Psoas muscle (tissue), 8 donors: ENCODE results near the gene WFDC8. TPM values are rescaled to one million over a fixed set of nuclear protein-coding genes. Genes with fewer than 3 reads are reported as not detected.
"Not testable (repeated sequence)": the region's sequence is repeated elsewhere in the genome, so short reads cannot be mapped to it uniquely, and the experiment has no call there.

Experiments
- ATAC-seq, 4 donors: fragments of 200-7000 bp; cut with Tn5 transposase; one replicate each; pipeline ENCODE4 v1.9.1; 2020; ENCODE audit warnings: moderate library complexity in 3 of 4, mild to moderate bottlenecking in 2 of 4
- DNase-seq, 2 donors: peaks; one replicate each; pipeline ENCODE4 v3.0.0-alpha.2; 2020
- H3K27ac ChIP-seq: fragments of 200-600 bp; one replicate; pipeline ENCODE4 v1.8.0; 2022
- H3K27me3 ChIP-seq, 3 donors: fragments of 200-600 bp in 1 of 3; one replicate each; pipeline versions ENCODE4 v1.6.1 to v1.8.0; 2013 to 2022; ENCODE audit warnings: low read length in 2 of 3, mild to moderate bottlenecking in 2 of 3, moderate library complexity in 1 of 3; ENCODE audit not compliant: insufficient read depth in 3 of 3
- H3K36me3 ChIP-seq, 2 donors: fragments of 200-600 bp in 1 of 2; one replicate each; pipeline versions ENCODE4 v1.6.1 to v1.8.0; 2013 to 2022; ENCODE audit warnings: low read depth in 1 of 2, mild to moderate bottlenecking in 1 of 2, moderate library complexity in 1 of 2; ENCODE audit not compliant: insufficient read depth in 1 of 2
- H3K4me1 ChIP-seq: fragments of 200-600 bp; one replicate; pipeline ENCODE4 v1.8.0; 2022
- H3K4me3 ChIP-seq: fragments of 200-600 bp; one replicate; pipeline ENCODE4 v1.8.0; 2022; ENCODE audit warnings: mild to moderate bottlenecking
- H3K9me3 ChIP-seq: fragments of 200-600 bp; one replicate; pipeline ENCODE4 v1.8.0; 2022
- WGBS, 3 donors: extraction: QIAGEN DNeasy Blood & Tissue Kit; methylation state at CpG; one replicate each; pipeline versions ENCODE4 v1.1.6 to v1.1.7; 2013; 5-methylcytosine and 5-hydroxymethylcytosine counted together
- intact Hi-C, 2 donors: fragments of 100-400 bp; cut with DNase I; formaldehyde crosslinking; loops; one replicate each; pipeline versions ENCODE4 v1.11.0 to v1.14.2; 2022
- polyA plus RNA-seq, 3 donors: library from polyadenylated mRNA; stranded (reverse); fragments of 200-250 nt; gene quantifications; one replicate each; pipeline ENCODE4 v1.2.3, GENCODE V29; 2013
- total RNA-seq, 4 donors: library from RNA; stranded (reverse); fragmentation: NEBNext Ultra II Directional in 2 of 4; extraction: Animal tissue kit (Norgen Biotek cat#: 25700) in 2 of 4; gene quantifications; one replicate each; pipeline versions ENCODE4 v1.2.1 to v1.2.4, GENCODE V29; 2021 to 2023
- TF ChIP-seq, protein P1 (sequence below): fragments of 200-600 bp; IDR thresholded peaks from one replicate; pipeline ENCODE4 v1.8.0; 2022; ENCODE audit warnings: antibody characterized with exemption
- donor health status: healthy with polysubstance abuse.
- donor health status: DM: no; HTN: no; CAD: no; lungs with moderate emphysema.
- donor health status: Bipolar disorder and iron deficiency.
- donor health status: healthy.
- donor health status: DM: yes; HTN: yes; CAD: no.
- donor health status: DM: no; HTN: no; CAD: no.
- donor health status: DM: no; HTN: no; CAD: no.
- donor health status: DM: yes; HTN: yes; CAD: no.

Gene WFDC8
- total and polyA plus RNA-seq, 7 donors: not detected

- no peaks in the 10 kb centered on the region for H3K27me3 ChIP-seq
- intact Hi-C loops: no loop called here
- WGBS, 3 donors: 21 to 40% (median 38%) methylated on average over 1 of the region's 1 CpG
- H3K27ac ChIP-seq: no peak overlapping the region
- H3K4me3 ChIP-seq: no peak overlapping the region
- TF ChIP-seq, protein P1, sequence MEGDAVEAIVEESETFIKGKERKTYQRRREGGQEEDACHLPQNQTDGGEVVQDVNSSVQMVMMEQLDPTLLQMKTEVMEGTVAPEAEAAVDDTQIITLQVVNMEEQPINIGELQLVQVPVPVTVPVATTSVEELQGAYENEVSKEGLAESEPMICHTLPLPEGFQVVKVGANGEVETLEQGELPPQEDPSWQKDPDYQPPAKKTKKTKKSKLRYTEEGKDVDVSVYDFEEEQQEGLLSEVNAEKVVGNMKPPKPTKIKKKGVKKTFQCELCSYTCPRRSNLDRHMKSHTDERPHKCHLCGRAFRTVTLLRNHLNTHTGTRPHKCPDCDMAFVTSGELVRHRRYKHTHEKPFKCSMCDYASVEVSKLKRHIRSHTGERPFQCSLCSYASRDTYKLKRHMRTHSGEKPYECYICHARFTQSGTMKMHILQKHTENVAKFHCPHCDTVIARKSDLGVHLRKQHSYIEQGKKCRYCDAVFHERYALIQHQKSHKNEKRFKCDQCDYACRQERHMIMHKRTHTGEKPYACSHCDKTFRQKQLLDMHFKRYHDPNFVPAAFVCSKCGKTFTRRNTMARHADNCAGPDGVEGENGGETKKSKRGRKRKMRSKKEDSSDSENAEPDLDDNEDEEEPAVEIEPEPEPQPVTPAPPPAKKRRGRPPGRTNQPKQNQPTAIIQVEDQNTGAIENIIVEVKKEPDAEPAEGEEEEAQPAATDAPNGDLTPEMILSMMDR: no peak
- DNase-seq (no peak), ATAC-seq (no peak)
- H3K4me1 ChIP-seq: no peaks in the 10 kb centered on the region
- no peaks in the 10 kb centered on the region for H3K36me3 ChIP-seq
- no peaks in the 10 kb centered on the region for H3K9me3 ChIP-seq
Observed at GRCh38 chr20:45589725-45590124, 10.6 kb upstream of the WFDC8 start.

DNA sequence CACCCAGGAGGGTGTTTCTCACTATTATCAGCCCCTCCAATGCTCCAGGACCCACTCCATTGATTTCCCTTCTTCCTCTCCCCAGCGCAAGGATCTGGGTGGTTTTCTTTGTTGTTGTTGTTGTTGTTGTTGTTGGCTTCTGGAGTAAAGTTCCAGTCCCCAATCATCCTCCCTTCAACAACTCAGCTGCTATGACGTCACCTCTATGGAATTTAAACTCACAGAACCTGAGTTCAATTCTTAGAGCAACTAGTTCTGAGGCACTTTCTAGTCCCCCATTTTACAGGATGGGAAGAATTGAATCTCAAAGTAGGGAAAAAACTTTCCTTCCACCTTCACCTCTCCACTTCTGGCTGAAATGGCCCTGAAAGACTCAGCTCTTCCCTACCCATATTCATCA, 9.7 kb upstream of the WFDC8 start:
- ATAC-seq: no peak
- 67 to 74% (median 71%) methylated on average over 2 of the region's 2 CpGs for WGBS, 3 donors
- intact Hi-C loops: no loop called here

DNA sequence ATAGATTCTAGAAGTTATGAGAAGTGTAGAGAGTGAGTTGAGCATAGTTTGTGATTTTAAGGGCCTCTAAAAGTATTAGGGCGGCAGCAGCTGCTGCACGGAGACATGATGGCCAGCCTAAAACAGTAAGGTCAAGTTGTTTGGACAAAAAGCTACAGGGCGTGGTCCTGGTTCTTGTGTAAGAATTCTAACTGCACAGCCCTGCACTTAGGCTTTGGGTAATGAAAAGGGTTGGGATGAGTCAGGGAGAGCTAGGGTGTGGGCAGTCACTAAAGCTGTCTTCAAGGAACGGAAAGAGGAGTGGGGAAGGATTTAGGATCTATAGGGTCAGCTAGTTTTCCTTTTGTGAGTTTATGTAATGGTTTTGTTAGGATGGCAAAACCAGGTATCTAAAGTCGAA, 6.9 kb upstream of the WFDC8 start:
- H3K36me3 ChIP-seq, H3K27ac ChIP-seq, intact Hi-C loops, H3K27me3 ChIP-seq, ATAC-seq, H3K4me3 ChIP-seq, DNase-seq, H3K9me3 ChIP-seq, H3K4me1 ChIP-seq: not testable (repeated sequence)
- WGBS, 3 donors: 78 to 85% (median 82%) methylated on average over 5 of the region's 5 CpGs

More for the DNA sequence above, 9.7 kb upstream of the WFDC8 start:
- DNase-seq: no peak
- Histone ChIP-seq H3K36me3 (no peaks in the 10 kb centered on the region), H3K27ac (no peak overlapping the region), H3K4me1 (no peaks in the 10 kb centered on the region), H3K9me3 (no peaks in the 10 kb centered on the region), H3K4me3 (no peak overlapping the region), H3K27me3 (no peaks in the 10 kb centered on the region)
- TF ChIP-seq, protein P1: no peak

DNA sequence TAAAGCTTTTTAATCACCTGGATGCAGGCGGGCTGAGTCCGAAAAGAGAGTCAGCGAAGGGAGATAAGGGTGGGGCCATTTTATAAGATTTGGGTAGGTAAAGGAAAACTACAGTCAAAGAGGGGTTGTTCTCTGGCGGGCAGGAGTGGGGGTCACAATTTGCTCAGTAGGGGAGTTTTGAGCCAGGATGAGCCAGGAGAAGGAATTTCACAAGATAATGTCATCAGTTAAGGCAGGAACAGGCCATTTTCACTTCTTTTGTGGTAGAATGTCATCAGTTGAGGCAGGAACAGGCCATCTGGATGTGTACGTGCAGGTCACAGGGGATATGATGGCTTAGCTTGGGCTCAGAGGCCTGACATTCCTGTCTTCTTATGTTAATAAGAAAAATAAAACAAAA, 5.2 kb upstream of the WFDC8 start:
- ATAC-seq, H3K4me3 ChIP-seq, H3K4me1 ChIP-seq, H3K36me3 ChIP-seq, intact Hi-C loops, H3K27ac ChIP-seq, H3K27me3 ChIP-seq, DNase-seq, H3K9me3 ChIP-seq: not testable (repeated sequence)
- WGBS, 3 donors: 72 to 82% (median 73%) methylated on average over 5 of the region's 5 CpGs

DNA sequence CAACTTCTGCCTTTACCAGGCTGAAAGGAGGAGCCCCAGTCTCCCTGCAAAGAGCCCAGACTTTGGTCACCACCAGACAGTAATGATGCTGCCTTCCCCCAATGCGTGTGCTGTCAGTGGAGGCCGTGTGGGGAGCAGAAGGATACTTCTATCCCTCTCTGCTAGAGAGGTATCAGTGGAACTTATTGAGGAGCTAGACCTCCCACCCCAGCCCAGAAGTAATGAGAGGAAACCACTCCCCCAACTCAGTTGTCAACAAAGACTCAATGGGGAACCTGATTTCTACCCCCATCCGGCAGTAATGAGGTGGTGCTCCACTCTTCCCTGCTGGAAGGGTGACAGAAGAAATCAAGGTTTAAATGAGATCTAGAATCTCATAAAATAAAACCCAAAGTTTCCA, 4.4 kb upstream of the WFDC8 start:
- no peaks in the 10 kb centered on the region for H3K36me3 ChIP-seq
- WGBS, 3 donors: 34 to 51% (median 38%) methylated on average over 3 of the region's 3 CpGs
- ATAC-seq: no peak
- DNase-seq: no peak
- no peaks in the 10 kb centered on the region for H3K27me3 ChIP-seq
- no peaks in the 10 kb centered on the region for H3K9me3 ChIP-seq
- no peak overlapping the region for H3K27ac ChIP-seq
- intact Hi-C loops: no loop called here
- H3K4me3 ChIP-seq: no peak overlapping the region
- H3K4me1 ChIP-seq: no peaks in the 10 kb centered on the region
- TF ChIP-seq, protein P1: no peak

GRCh38 chr20:45581702-45582101, 2.6 kb upstream of the WFDC8 start:
- Histone ChIP-seq H3K36me3 (no peaks in the 10 kb centered on the region), H3K27me3 (no peaks in the 10 kb centered on the region), H3K27ac (no peak overlapping the region), H3K9me3 (no peaks in the 10 kb centered on the region), H3K4me1 (no peaks in the 10 kb centered on the region), H3K4me3 (no peak overlapping the region)
- ATAC-seq (no peak), DNase-seq (no peak)
- TF ChIP-seq, protein P1: no peak
- intact Hi-C loops: no loop called here
